HG03025 (cell line): ENCODE data around the gene CDH4.
"Not testable (repeated sequence)": the region's sequence is repeated elsewhere in the genome, so short reads cannot be mapped to it uniquely, and the experiment has no call there.

Experiments used
- ATAC-seq: cut with Tn5 transposase; IDR thresholded peaks from one replicate; pipeline ENCODE4 v1.9.1; 2021; ENCODE audit warnings: mild to moderate bottlenecking, moderate library complexity; ENCODE audit not compliant: unreplicated experiment, low FRiP score

The CDH4 gene

GRCh38 chr20:61253264-61253639 lies 1.2 kb downstream of the CDH4 start:
- no peak for ATAC-seq

GRCh38 chr20:61253640-61254511 lies 1.8 kb downstream of the CDH4 start:
- no peak for ATAC-seq

- no peak for ATAC-seq
Measured at GRCh38 chr20:61254881-61255626, 3.0 kb downstream of the CDH4 start.

- ATAC-seq, result no peak
Measured at GRCh38 chr20:61256365-61256764, 4.3 kb downstream of the CDH4 start.

GRCh38 chr20:61256824-61257223 lies 4.8 kb downstream of the CDH4 start:
- no peak for ATAC-seq

GRCh38 chr20:61257611-61258010 lies 5.5 kb downstream of the CDH4 start:
- ATAC-seq, result no peak

- ATAC-seq, result no peak
Measured at GRCh38 chr20:61259741-61260140, 7.7 kb downstream of the CDH4 start.

GRCh38 chr20:61260905-61261304 lies 8.8 kb downstream of the CDH4 start:
- no peak for ATAC-seq

- ATAC-seq, result no peak
Measured at GRCh38 chr20:61262036-61262435, 10.0 kb downstream of the CDH4 start.

- ATAC-seq, result no peak
Measured at GRCh38 chr20:61262514-61262913, 10.5 kb downstream of the CDH4 start.

GRCh38 chr20:61263084-61263695 lies 11.1 kb downstream of the CDH4 start:
- ATAC-seq, result no peak

- no peak for ATAC-seq
Measured at GRCh38 chr20:61263938-61264337, 11.9 kb downstream of the CDH4 start.

GRCh38 chr20:61267241-61267640 lies 15.2 kb downstream of the CDH4 start:
- ATAC-seq, result no peak

- ATAC-seq, result no peak
Measured at GRCh38 chr20:61268024-61268423, 16.0 kb downstream of the CDH4 start.

- no peak for ATAC-seq
Measured at GRCh38 chr20:61271312-61272231, 19.5 kb downstream of the CDH4 start.

GRCh38 chr20:61273024-61273423 lies 21.0 kb downstream of the CDH4 start:
- not testable (repeated sequence) for ATAC-seq

- ATAC-seq, result not testable (repeated sequence)
Measured at GRCh38 chr20:61273666-61274065, 21.6 kb downstream of the CDH4 start.

- ATAC-seq, result no peak
Measured at GRCh38 chr20:61274326-61274725, 22.3 kb downstream of the CDH4 start.

- no peak for ATAC-seq
Measured at GRCh38 chr20:61278296-61278695, 26.2 kb downstream of the CDH4 start.

GRCh38 chr20:61279621-61280150 lies 27.6 kb downstream of the CDH4 start:
- no peak for ATAC-seq
